ENCODE results near the gene GLIS2.

The GLIS2 gene

DNA sequence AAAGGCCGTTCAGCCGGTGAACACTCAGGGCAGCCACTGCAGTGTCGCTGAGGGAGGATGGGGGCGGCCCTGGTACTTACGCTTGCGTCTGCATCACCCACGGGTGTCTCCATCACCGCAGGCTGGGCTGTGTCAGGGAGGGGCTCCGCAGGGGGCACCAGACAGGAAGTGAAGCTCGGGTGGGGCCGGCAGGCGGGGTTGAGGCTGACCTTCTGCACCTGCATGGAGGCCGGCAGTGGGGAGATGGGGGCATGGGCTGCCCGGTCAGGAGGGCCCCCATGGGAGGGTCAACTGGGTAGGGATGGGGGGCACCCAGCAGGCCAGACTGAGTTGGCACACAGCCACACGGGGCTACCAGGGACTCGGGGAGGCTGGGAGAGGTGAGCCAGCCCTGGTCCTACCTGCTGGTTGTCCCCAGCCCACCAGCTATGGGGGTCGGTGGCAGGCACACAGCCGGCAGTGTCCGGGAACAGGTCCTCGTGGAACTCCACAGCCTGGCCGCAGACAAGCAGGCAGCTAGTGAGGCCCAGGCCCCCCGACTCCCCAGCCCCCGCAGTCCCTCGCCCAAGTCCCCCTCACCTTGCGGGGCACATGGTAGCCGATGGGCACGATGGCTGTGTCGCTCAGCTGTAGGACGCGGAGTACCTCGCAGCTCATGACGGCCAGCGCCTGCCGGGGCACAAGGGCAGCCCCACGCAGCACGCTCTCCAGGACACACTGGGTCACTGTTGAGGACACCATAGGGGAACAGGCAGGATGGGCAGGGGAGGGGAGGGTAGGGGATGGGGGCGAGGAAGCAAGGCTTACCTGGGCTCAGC lies 48.5 kb downstream of the GLIS2 start:
- WGBS (ENCODE audit: insufficient coverage): 94% methylated on average over 32 of the region's 37 CpGs
- ChIA-PET CTCF (interaction anchor here (1.0 to 2.2 kb wide), 3 partner anchors 11 to 45 kb away, joined by 3 to 12 read pairs (median 3); no protein-coding TSS in a partner anchor), POLR2A (no interaction called here)
- Histone ChIP-seq H3K9me3 (ENCODE audit: control extremely low read depth in 1 of 5, control insufficient read depth in 4 of 5, insufficient read depth in 2 of 5, low read depth in 1 of 5, low read length in 4 of 5) (no peaks in the 10 kb centered on the region), H3K4me1 (ENCODE audit: control extremely low read depth in 1 of 4, control insufficient read depth in 4 of 4, insufficient read depth in 4 of 4, low read length in 3 of 4) (no peaks in the 10 kb centered on the region), H3K27ac (ENCODE audit: insufficient read depth in 1 of 2, low read depth in 1 of 2, low read length in 2 of 2, poor library complexity in 1 of 2, severe bottlenecking in 2 of 2) (no peak overlapping the region), H3K36me3 (ENCODE audit: control insufficient read depth in 4 of 4, insufficient read depth in 4 of 4, low read length in 3 of 4) (peaks cover 0 to 70% (median 41%) of the 10 kb centered on the region in 4 experiments), H3K4me3 (ENCODE audit: control insufficient read depth in 1 of 7, extremely low read depth in 1 of 7, insufficient read depth in 4 of 7, low read depth in 2 of 7, low read length in 6 of 7) (no peak overlapping the region), H3K27me3 (replicated peaks in 2 of 5; ENCODE audit: control insufficient read depth in 4 of 5, insufficient read depth in 5 of 5, low read length in 4 of 5) (no peaks in the 10 kb centered on the region)
- no peak for DNase-seq

- Histone ChIP-seq H3K27ac (ENCODE audit: insufficient read depth in 1 of 2, low read depth in 1 of 2, low read length in 2 of 2, poor library complexity in 1 of 2, severe bottlenecking in 2 of 2) (no peak overlapping the region), H3K9me3 (ENCODE audit: control extremely low read depth in 1 of 5, control insufficient read depth in 4 of 5, insufficient read depth in 2 of 5, low read depth in 1 of 5, low read length in 4 of 5) (no peaks in the 10 kb centered on the region), H3K36me3 (ENCODE audit: control insufficient read depth in 4 of 4, insufficient read depth in 4 of 4, low read length in 3 of 4) (peaks cover 0 to 68% (median 40%) of the 10 kb centered on the region in 4 experiments), H3K4me1 (ENCODE audit: control extremely low read depth in 1 of 4, control insufficient read depth in 4 of 4, insufficient read depth in 4 of 4, low read length in 3 of 4) (no peaks in the 10 kb centered on the region), H3K27me3 (replicated peaks in 2 of 5; ENCODE audit: control insufficient read depth in 4 of 5, insufficient read depth in 5 of 5, low read length in 4 of 5) (no peaks in the 10 kb centered on the region), H3K4me3 (ENCODE audit: control insufficient read depth in 1 of 7, extremely low read depth in 1 of 7, insufficient read depth in 4 of 7, low read depth in 2 of 7, low read length in 6 of 7) (no peak overlapping the region)
- 95% methylated on average over 10 of the region's 10 CpGs for WGBS (ENCODE audit: insufficient coverage)
- POLR2A ChIA-PET: interaction anchor here (0.6 kb wide), 1 partner anchor 25 kb away, joined by 5 read pairs; no protein-coding TSS in a partner anchor
- no peak for DNase-seq
- CTCF ChIA-PET: interaction anchor here (1.0 to 2.2 kb wide), 3 partner anchors 11 to 44 kb away, joined by 3 to 12 read pairs (median 3); no protein-coding TSS in a partner anchor
These were observed 49.1 kb downstream of the GLIS2 start for GRCh38 chr16:4365014-4365406.

DNA sequence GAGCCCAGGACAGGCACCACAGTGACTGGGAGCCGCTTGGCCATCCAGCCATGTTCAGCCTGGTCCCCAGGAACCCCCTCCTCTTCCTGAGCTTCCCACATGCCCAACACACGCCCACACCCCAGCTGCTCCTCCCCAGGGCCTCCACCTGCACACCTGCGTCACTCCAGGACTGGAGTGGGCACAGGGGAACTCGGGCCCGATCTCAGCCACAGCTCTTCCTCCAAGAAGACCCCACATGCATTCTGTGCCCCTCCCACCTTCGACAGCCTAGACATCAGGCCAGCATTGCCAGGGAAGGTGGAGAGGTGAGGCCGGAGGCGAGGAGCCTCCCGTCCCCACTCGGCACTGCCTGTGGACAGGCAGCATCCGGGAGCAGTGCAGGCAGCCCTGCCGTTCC lies 49.7 kb downstream of the GLIS2 start:
- POLR2A ChIA-PET: interaction anchor here (0.6 kb wide), 1 partner anchor 24 kb away, joined by 5 read pairs; no protein-coding TSS in a partner anchor
- WGBS (ENCODE audit: insufficient coverage): 100% methylated on average over 9 of the region's 12 CpGs
- H3K4me1 ChIP-seq (ENCODE audit: control extremely low read depth in 1 of 4, control insufficient read depth in 4 of 4, insufficient read depth in 4 of 4, low read length in 3 of 4): no peaks in the 10 kb centered on the region
- H3K27me3 ChIP-seq (replicated peaks in 2 of 5; ENCODE audit: control insufficient read depth in 4 of 5, insufficient read depth in 5 of 5, low read length in 4 of 5): no peaks in the 10 kb centered on the region
- no peak overlapping the region for H3K4me3 ChIP-seq (ENCODE audit: control insufficient read depth in 1 of 7, extremely low read depth in 1 of 7, insufficient read depth in 4 of 7, low read depth in 2 of 7, low read length in 6 of 7)
- no peak for DNase-seq
- peaks cover 0 to 62% (median 38%) of the 10 kb centered on the region in 4 experiments for H3K36me3 ChIP-seq (ENCODE audit: control insufficient read depth in 4 of 4, insufficient read depth in 4 of 4, low read length in 3 of 4)
- H3K27ac ChIP-seq (ENCODE audit: insufficient read depth in 1 of 2, low read depth in 1 of 2, low read length in 2 of 2, poor library complexity in 1 of 2, severe bottlenecking in 2 of 2): no peak overlapping the region
- no peaks in the 10 kb centered on the region for H3K9me3 ChIP-seq (ENCODE audit: control extremely low read depth in 1 of 5, control insufficient read depth in 4 of 5, insufficient read depth in 2 of 5, low read depth in 1 of 5, low read length in 4 of 5)
- CTCF ChIA-PET: interaction anchor here (1.0 to 2.2 kb wide), 4 partner anchors 10 to 77 kb away, joined by 3 to 12 read pairs (median 3); no protein-coding TSS in a partner anchor

DNA sequence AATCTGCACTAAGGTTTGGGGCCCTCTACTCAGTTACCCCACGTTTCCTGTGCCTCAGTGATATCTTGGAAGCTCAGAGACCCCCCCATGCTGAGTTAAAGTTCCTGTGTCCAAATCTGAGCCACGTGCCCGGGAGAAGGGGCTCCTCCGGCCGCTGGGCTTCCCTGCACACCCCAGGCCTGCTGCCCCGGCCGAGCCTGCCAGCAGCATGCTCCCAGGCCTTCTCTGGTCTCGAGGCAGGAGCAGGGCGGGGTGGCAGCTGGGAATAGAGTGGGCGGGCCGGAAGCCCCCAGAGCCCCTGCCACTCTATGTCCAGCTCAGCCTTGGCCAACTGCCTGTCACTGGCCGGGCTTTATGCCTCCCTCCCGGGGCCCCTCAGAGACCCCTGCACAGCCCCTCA lies 50.1 kb downstream of the GLIS2 start:
- H3K27me3 ChIP-seq (replicated peaks in 2 of 5; ENCODE audit: control insufficient read depth in 4 of 5, insufficient read depth in 5 of 5, low read length in 4 of 5): no peaks in the 10 kb centered on the region
- peaks cover 0 to 58% (median 35%) of the 10 kb centered on the region in 4 experiments for H3K36me3 ChIP-seq (ENCODE audit: control insufficient read depth in 4 of 4, insufficient read depth in 4 of 4, low read length in 3 of 4)
- CTCF ChIA-PET: interaction anchor here (1.1 to 1.6 kb wide), 3 partner anchors 12 to 77 kb away, joined by 3 read pairs; no protein-coding TSS in a partner anchor
- no peak overlapping the region for H3K27ac ChIP-seq (ENCODE audit: insufficient read depth in 1 of 2, low read depth in 1 of 2, low read length in 2 of 2, poor library complexity in 1 of 2, severe bottlenecking in 2 of 2)
- no peak for DNase-seq
- 100% methylated on average over 12 of the region's 13 CpGs for WGBS (ENCODE audit: insufficient coverage)
- no peak overlapping the region for H3K4me3 ChIP-seq (ENCODE audit: control insufficient read depth in 1 of 7, extremely low read depth in 1 of 7, insufficient read depth in 4 of 7, low read depth in 2 of 7, low read length in 6 of 7)
- no peaks in the 10 kb centered on the region for H3K4me1 ChIP-seq (ENCODE audit: control extremely low read depth in 1 of 4, control insufficient read depth in 4 of 4, insufficient read depth in 4 of 4, low read length in 3 of 4)
- POLR2A ChIA-PET: no interaction called here
- no peaks in the 10 kb centered on the region for H3K9me3 ChIP-seq (ENCODE audit: control extremely low read depth in 1 of 5, control insufficient read depth in 4 of 5, insufficient read depth in 2 of 5, low read depth in 1 of 5, low read length in 4 of 5)

DNA sequence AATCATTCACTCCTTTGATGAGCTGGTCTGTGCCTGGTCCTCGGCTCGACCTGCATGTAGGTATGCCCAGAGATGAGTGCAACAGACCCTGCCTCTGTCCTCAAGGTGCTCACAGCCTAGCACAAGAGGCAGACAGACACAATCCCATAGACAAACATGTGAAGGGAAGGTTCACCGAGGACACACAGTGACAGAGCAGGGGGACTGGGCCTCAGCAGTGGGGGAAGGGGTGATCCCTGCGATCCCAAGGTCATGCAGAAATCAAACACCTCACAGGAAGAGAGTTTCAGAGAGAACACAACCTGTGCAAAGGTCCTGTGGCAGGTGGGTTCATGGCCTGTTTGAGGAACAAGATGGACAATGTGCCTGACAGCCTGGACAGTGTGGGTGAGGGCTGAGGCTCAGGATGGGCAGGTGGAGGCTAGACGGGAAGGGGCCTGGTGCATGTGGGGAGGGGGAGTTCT lies 51.6 kb downstream of the GLIS2 start:
- peaks cover 0 to 11% (median 7%) of the 10 kb centered on the region in 4 experiments for H3K4me1 ChIP-seq (ENCODE audit: control extremely low read depth in 1 of 4, control insufficient read depth in 4 of 4, insufficient read depth in 4 of 4, low read length in 3 of 4)
- ChIA-PET POLR2A (no interaction called here), CTCF (interaction anchor here (1.0 to 1.5 kb wide), 2 partner anchors 8 to 10 kb away, joined by 3 read pairs; no protein-coding TSS in a partner anchor)

GRCh38 chr16:4369007-4369733 lies 53.3 kb downstream of the GLIS2 start:
- Histone ChIP-seq H3K4me1 (ENCODE audit: control extremely low read depth in 1 of 4, control insufficient read depth in 4 of 4, insufficient read depth in 4 of 4, low read length in 3 of 4) (peaks cover 0 to 15% (median 12%) of the 10 kb centered on the region in 4 experiments), H3K4me3 (ENCODE audit: control insufficient read depth in 1 of 7, extremely low read depth in 1 of 7, insufficient read depth in 4 of 7, low read depth in 2 of 7, low read length in 6 of 7) (no peak overlapping the region), H3K36me3 (ENCODE audit: control insufficient read depth in 4 of 4, insufficient read depth in 4 of 4, low read length in 3 of 4) (peaks cover 0 to 34% (median 18%) of the 10 kb centered on the region in 4 experiments), H3K9me3 (ENCODE audit: control extremely low read depth in 1 of 5, control insufficient read depth in 4 of 5, insufficient read depth in 2 of 5, low read depth in 1 of 5, low read length in 4 of 5) (no peaks in the 10 kb centered on the region), H3K27ac (ENCODE audit: insufficient read depth in 1 of 2, low read depth in 1 of 2, low read length in 2 of 2, poor library complexity in 1 of 2, severe bottlenecking in 2 of 2) (no peak overlapping the region), H3K27me3 (replicated peaks in 2 of 5; ENCODE audit: control insufficient read depth in 4 of 5, insufficient read depth in 5 of 5, low read length in 4 of 5) (peaks cover 0 to 8% (median 0%) of the 10 kb centered on the region in 5 experiments)
- CTCF ChIA-PET: interaction anchor here (0.9 to 2.4 kb wide), 4 partner anchors 19 to 36 kb away, joined by 3 to 6 read pairs (median 4); no protein-coding TSS in a partner anchor
- POLR2A ChIA-PET: interaction anchor here (0.6 kb wide), 1 partner anchor 172 kb away, joined by 4 read pairs; no protein-coding TSS in a partner anchor
- DNase-seq: no peak
- WGBS (ENCODE audit: insufficient coverage): 95% methylated on average over 13 of the region's 13 CpGs

More for the DNA sequence above, 51.6 kb downstream of the GLIS2 start:
- Histone ChIP-seq H3K27me3 (replicated peaks in 2 of 5; ENCODE audit: control insufficient read depth in 4 of 5, insufficient read depth in 5 of 5, low read length in 4 of 5) (peaks cover 0 to 4% (median 0%) of the 10 kb centered on the region in 5 experiments), H3K9me3 (ENCODE audit: control extremely low read depth in 1 of 5, control insufficient read depth in 4 of 5, insufficient read depth in 2 of 5, low read depth in 1 of 5, low read length in 4 of 5) (no peaks in the 10 kb centered on the region), H3K4me3 (ENCODE audit: control insufficient read depth in 1 of 7, extremely low read depth in 1 of 7, insufficient read depth in 4 of 7, low read depth in 2 of 7, low read length in 6 of 7) (no peak overlapping the region), H3K27ac (ENCODE audit: insufficient read depth in 1 of 2, low read depth in 1 of 2, low read length in 2 of 2, poor library complexity in 1 of 2, severe bottlenecking in 2 of 2) (no peak overlapping the region), H3K36me3 (ENCODE audit: control insufficient read depth in 4 of 4, insufficient read depth in 4 of 4, low read length in 3 of 4) (peaks cover 0 to 44% (median 24%) of the 10 kb centered on the region in 4 experiments)
- DNase-seq: no peak
- WGBS (ENCODE audit: insufficient coverage): 100% methylated on average over 5 of the region's 5 CpGs
